ENCODE results near the gene MGRN1.

DNA sequence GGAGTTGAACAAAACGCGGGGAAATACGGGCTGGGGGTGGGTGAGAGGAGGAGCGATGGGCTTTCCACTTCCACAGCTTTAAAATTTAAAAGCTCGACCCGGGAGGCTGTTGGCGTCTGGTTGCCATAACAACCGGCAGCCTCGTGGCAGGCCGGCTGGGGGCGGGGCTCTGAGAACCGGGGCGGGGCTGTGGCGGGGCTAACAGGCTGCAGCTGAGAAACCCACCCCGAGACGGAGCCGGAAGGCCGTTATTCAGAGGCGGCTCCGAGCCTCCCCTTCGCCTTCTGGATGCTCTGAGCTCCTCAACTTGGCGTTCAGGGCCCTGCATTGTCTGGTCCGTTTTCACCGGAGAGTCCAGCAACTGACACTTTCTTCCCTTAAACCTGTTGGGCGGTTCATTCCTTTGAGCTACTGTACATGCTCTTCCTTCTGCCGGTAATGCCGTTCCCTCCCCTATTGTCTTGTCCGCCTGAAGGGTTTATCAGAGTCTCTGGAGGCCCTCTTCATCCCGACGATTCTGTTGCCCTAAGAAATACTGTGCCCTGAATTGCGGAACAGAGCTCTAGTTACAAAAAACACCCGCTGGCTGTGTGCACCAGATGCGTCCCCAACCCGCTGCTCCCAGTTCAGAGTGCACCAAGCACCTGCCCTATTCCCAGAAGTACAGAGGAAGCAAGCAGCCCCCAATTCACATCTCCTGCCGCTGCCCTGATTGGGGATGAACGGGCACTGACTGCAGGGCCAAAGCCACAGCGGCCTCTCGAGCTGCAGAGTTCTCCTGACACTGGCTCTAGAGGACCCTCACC lies 110.3 kb downstream of the MGRN1 start:
- peak; percentile 60 for TF ChIP-seq POLR2A (IDR thresholded peaks at IDR 0.05; ENCODE audit: low read depth, low read length)
- 0 out of 2 replicates have a peak, but pooled peaks have one; percentile 24 for TF ChIP-seq TAF1 (IDR thresholded peaks at IDR 0.05; ENCODE audit: low read depth, low read length)
- peak; percentile 61; the same call in 1 of the 2 replicates for TF ChIP-seq POLR2AphosphoS5 (IDR thresholded peaks at IDR 0.05; ENCODE audit: low read depth, low read length)
- TF ChIP-seq PAX5 (IDR thresholded peaks at IDR 0.05; ENCODE audit: insufficient read depth, low read length, severe bottlenecking), result no peak
- TF ChIP-seq POU2F2 (IDR thresholded peaks at IDR 0.05; ENCODE audit: low read depth, low read length), result no peak; the same call in 1 of the 2 replicates
- TF ChIP-seq SPI1 (IDR thresholded peaks at IDR 0.05; ENCODE audit: low read depth, low read length), result 0 out of 2 replicates have a peak, but pooled peaks have one; percentile 14
